Astrocyte of the cerebellum (primary cell): ENCODE results near the gene PCNX2.
A peak's percentile ranks its signal among the peaks of the same experiment; 100 is the strongest.

Source experiments
- DNase-seq: peaks from one replicate; pipeline ENCODE4 v3.0.0-alpha.2; 2011; ENCODE audit warnings: low read depth
- H3K4me3 ChIP-seq: 2 replicates; pipeline ENCODE4 v1.5.1; 2011; ENCODE audit warnings: mild to moderate bottlenecking, low read depth, low read length, moderate library complexity
- CTCF ChIP-seq: IDR thresholded peaks from 2 replicates; pipeline ENCODE4 v1.5.1; 2012; ENCODE audit warnings: low read length, low read depth, moderate library complexity, mild to moderate bottlenecking; ENCODE audit errors: missing control alignments
- in situ Hi-C: cut with HindIII; loops from 2 replicates; pipeline ENCODE4 v1.10.0; 2017; ENCODE audit warnings: low sequenced_read_pairs

The PCNX2 gene

GRCh38 chr1:232968391-232968790 lies 327.1 kb downstream of the PCNX2 start:
- DNase-seq = no peak
- no peak overlapping the region for H3K4me3 ChIP-seq
- in situ Hi-C loops = no loop called here
- no peak for TF ChIP-seq CTCF

GRCh38 chr1:232966663-232967062 lies 328.9 kb downstream of the PCNX2 start:
- in situ Hi-C loops = no loop called here
- TF ChIP-seq CTCF = no peak

GRCh38 chr1:232965912-232966217 lies 329.7 kb downstream of the PCNX2 start:
- in situ Hi-C loops = no loop called here
- no peak for DNase-seq
- no peak overlapping the region for H3K4me3 ChIP-seq
- TF ChIP-seq CTCF = no peak

More at GRCh38 chr1:232966663-232967062, 328.9 kb downstream of the PCNX2 start:
- DNase-seq = no peak
- H3K4me3 ChIP-seq = no peak overlapping the region

DNA sequence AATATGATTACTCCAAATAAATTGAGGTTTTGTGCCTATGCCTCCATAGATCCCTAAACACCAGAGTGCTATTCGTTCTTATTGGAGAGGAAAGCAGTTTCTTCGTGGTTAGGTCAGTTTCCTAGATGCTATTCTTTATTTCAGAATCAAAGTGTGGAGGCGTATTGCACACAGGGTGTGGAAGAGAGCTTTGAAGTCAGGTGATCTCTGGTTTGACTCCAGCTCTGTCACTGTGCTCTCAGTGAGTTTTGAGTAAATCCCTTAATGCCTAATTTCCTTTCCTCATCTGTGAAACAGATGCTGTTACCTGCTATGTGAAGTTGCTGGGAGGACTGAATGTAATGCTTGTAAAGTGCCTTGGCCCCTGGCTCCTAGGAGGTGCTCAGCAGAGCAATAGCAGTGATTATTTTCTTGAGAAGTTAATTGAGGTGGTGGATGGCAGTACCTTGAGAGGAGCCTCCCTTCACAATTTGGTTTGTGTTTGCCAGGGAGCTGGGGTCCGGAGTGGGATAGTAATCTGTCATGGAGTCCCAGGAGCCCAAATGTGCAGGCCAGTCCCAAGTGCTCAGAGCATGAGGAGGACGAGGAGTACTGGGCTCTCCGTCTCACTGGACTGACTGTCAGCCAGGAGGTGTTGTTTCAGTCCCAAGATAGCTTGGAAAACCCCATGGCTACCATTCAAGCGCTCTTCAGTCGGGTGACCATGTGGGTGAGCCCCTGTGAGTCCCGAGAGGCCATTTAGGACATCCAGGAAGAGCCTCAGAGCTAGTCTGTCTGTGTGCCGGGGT lies 330.2 kb downstream of the PCNX2 start:
- H3K4me3 ChIP-seq = no peak overlapping the region
- no peak for TF ChIP-seq CTCF
- in situ Hi-C loops = no loop called here
- no peak for DNase-seq

DNA sequence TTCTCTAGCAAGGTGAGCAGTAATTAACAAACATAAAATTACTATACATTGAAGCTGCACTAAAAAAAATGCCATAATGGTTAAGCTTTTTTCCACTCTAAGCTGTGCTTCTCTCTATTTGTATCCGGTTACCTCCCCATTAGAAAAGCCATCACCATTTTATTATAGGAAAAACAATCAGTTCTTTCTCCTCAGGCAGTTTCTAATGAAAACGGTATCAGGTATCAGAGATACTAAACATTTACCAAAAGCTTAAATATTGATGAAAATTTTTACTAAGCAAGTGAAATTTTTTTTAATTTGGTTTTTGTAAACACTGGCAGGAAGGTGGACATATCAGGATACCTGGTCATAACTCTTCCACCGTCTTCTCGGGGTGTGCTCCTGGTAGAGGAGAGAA lies 330.9 kb downstream of the PCNX2 start:
- H3K4me3 ChIP-seq = no peak overlapping the region
- TF ChIP-seq CTCF = no peak
- no peak for DNase-seq
- in situ Hi-C loops = no loop called here

- in situ Hi-C loops = no loop called here
- TF ChIP-seq CTCF = no peak
- no peak overlapping the region for H3K4me3 ChIP-seq
- DNase-seq = peak; percentile 13
Observed at GRCh38 chr1:232962761-232963745, 332.5 kb downstream of the PCNX2 start.
